PC-9 (cell line): Measurements from ENCODE around the gene VPS13D. TPM values are rescaled to one million over a fixed set of nuclear protein-coding genes. Genes with fewer than 3 reads are reported as not detected.

ENCODE experiments used
- BruUV-seq: library from RNA; stranded (reverse); fragments of 400-500 nt; replicated peaks from 2 replicates; lab custom pipeline; 2021; lab: Mats Ljungman, UMichigan
- CTCF ChIA-PET: fragments of 300-600 bp; sonication (Branson Sonifier 250); formaldehyde crosslinking; loops from one replicate; lab custom pipeline; 2022; ENCODE audit warnings: antibody characterized with exemption; lab: Charles Lee
- POLR2A ChIA-PET: fragments of 300-600 bp; sonication (Branson Sonifier 250); formaldehyde crosslinking; loops from one replicate; lab custom pipeline; 2022; ENCODE audit warnings: antibody characterized with exemption; ENCODE audit not compliant: unreplicated experiment; lab: Charles Lee
- DNase-seq, 2 experiments: peaks; one replicate each; pipeline versions ENCODE4 v3.0.0 to v3.0.0-alpha.2; 2015 to 2022; ENCODE audit warnings: mixed read lengths in 1 of 2
- H2AFZ ChIP-seq: fragments of 200-600 bp; sonication (generic); 2 replicates; pipeline ENCODE4 v1.8.1; 2017; ENCODE audit warnings: antibody characterized with exemption
- H3F3A ChIP-seq: fragments of 200-600 bp; sonication (generic); 2 replicates; pipeline ENCODE4 v1.8.1; 2017; ENCODE audit warnings: antibody characterized with exemption, mild to moderate bottlenecking, low read depth; ENCODE audit not compliant: insufficient read depth
- H3K27ac ChIP-seq: fragments of 200-600 bp; sonication (generic); 2 replicates; pipeline ENCODE4 v1.6.1; 2016; ENCODE audit warnings: mixed run types
- H3K27me3 ChIP-seq: fragments of 200-600 bp; sonication (generic); 2 replicates; pipeline ENCODE4 v1.6.1; 2016; ENCODE audit warnings: low read depth, mixed run types; ENCODE audit not compliant: insufficient read depth
- H3K36me3 ChIP-seq: fragments of 200-600 bp; sonication (generic); 2 replicates; pipeline ENCODE4 v1.6.1; 2016; ENCODE audit warnings: low read depth, mixed run types
- H3K4me1 ChIP-seq: fragments of 200-600 bp; sonication (generic); replicated peaks from 2 replicates; pipeline ENCODE4 v1.6.1; 2016; ENCODE audit warnings: mixed run types; ENCODE audit not compliant: insufficient read depth
- H3K4me2 ChIP-seq: fragments of 200-600 bp; sonication (generic); 2 replicates; pipeline ENCODE4 v1.6.1; 2017; ENCODE audit warnings: mixed run types
- H3K4me3 ChIP-seq: fragments of 200-600 bp; sonication (generic); 2 replicates; pipeline ENCODE4 v1.6.1; 2016; ENCODE audit warnings: mixed run types
- H3K79me2 ChIP-seq: fragments of 200-600 bp; sonication (generic); 2 replicates; pipeline ENCODE4 v1.6.1; 2017; ENCODE audit warnings: low read depth, mixed run types
- H3K9me2 ChIP-seq: fragments of 200-600 bp; sonication (generic); 2 replicates; pipeline ENCODE4 v1.8.1; 2017; ENCODE audit warnings: mild to moderate bottlenecking; ENCODE audit not compliant: insufficient read depth
- H3K9me3 ChIP-seq: fragments of 200-600 bp; sonication (generic); 2 replicates; pipeline ENCODE4 v1.8.1; 2016; ENCODE audit warnings: low read depth; ENCODE audit not compliant: insufficient read depth
- H4K20me1 ChIP-seq: fragments of 200-600 bp; sonication (generic); 2 replicates; pipeline ENCODE4 v1.8.1; 2017; ENCODE audit not compliant: insufficient read depth
- CTCF ChIP-seq: fragments of 200-600 bp; sonication (generic); conservative IDR thresholded peaks from 2 replicates; pipeline ENCODE4 v1.6.1; 2017; ENCODE audit warnings: mixed run types, antibody characterized with exemption, mild to moderate bottlenecking, moderate library complexity
- EZH2 ChIP-seq: fragments of 200-600 bp; sonication (generic); IDR thresholded peaks from 2 replicates; pipeline ENCODE4 v1.8.0; 2017; ENCODE audit warnings: antibody characterized with exemption, low read depth
- intact Hi-C: fragments of 100-400 bp; cut with micrococcal nuclease; formaldehyde crosslinking; loops from one replicate; pipeline ENCODE4 v1.10.0; 2022; ENCODE audit not compliant: unreplicated experiment
- total RNA-seq: library from RNA; stranded (reverse); gene quantifications from 2 replicates; pipeline ENCODE4 v1.2.3, GENCODE V29; 2021

VPS13D gene
- total RNA-seq, 1 experiment from 2014 or later: 36.2 TPM

- H3K4me3 ChIP-seq: no peak overlapping the region
- H3K27ac ChIP-seq: no peak overlapping the region
- H3K27me3 ChIP-seq: no peaks in the 10 kb centered on the region
- no peak overlapping the region for H3K4me2 ChIP-seq
- H3K9me2 ChIP-seq: no peaks in the 10 kb centered on the region
- no TSS peak for BruUV-seq
- H3K36me3 ChIP-seq: no peaks in the 10 kb centered on the region
- ChIA-PET POLR2A (interaction anchor here (0.6 to 0.7 kb wide), 2 partner anchors 168 to 513 kb away, joined by 3 to 5 read pairs; no protein-coding TSS in a partner anchor), CTCF (no interaction called here)
- H3K79me2 ChIP-seq: no peaks in the 10 kb centered on the region
- intact Hi-C loops: no loop called here
- TF ChIP-seq EZH2 (no peak), CTCF (no peak)
- no peaks in the 10 kb centered on the region for H3K9me3 ChIP-seq
- no peak overlapping the region for H2AFZ ChIP-seq
- no peaks in the 10 kb centered on the region for H4K20me1 ChIP-seq
- no peak for DNase-seq
- peaks cover 10% of the 10 kb centered on the region; the same call in 1 of the 2 replicates for H3F3A ChIP-seq
- H3K4me1 ChIP-seq: peaks cover 36% of the 10 kb centered on the region
These were observed 221.1 kb downstream of the VPS13D start for GRCh38 chr1:12450756-12451559.

DNA sequence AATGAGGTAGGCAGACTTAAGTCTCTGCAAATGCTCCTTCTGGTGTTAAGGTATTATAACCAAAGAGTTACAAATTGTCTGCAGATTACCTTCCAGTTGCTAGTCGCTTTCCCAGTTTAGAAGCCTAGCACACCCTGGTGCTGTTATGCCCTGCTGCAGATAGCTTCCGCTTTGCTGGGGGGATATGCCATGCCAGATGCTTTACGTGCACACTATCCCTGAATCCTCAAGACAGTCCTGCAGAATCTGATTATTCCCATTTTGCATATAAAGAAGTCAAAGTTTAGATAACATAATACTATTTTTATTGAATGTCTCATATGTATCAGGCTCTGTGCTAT, 221.7 kb downstream of the VPS13D start:
- Histone ChIP-seq H3K79me2 (no peaks in the 10 kb centered on the region), H3K9me3 (no peaks in the 10 kb centered on the region), H3K36me3 (no peaks in the 10 kb centered on the region), H3K4me2 (no peak overlapping the region), H3K4me3 (no peak overlapping the region), H3K27ac (no peak overlapping the region), H4K20me1 (no peaks in the 10 kb centered on the region), H3K9me2 (no peaks in the 10 kb centered on the region), H3K27me3 (no peaks in the 10 kb centered on the region), H3F3A (peaks cover 10% of the 10 kb centered on the region; the same call in 1 of the 2 replicates), H2AFZ (no peak overlapping the region), H3K4me1 (peaks cover 41% of the 10 kb centered on the region)
- CTCF ChIA-PET: no interaction called here
- no peak for TF ChIP-seq EZH2
- TF ChIP-seq CTCF: no peak
- intact Hi-C loops: no loop called here
- POLR2A ChIA-PET: no interaction called here
- no TSS peak for BruUV-seq
- DNase-seq: no peak

DNA sequence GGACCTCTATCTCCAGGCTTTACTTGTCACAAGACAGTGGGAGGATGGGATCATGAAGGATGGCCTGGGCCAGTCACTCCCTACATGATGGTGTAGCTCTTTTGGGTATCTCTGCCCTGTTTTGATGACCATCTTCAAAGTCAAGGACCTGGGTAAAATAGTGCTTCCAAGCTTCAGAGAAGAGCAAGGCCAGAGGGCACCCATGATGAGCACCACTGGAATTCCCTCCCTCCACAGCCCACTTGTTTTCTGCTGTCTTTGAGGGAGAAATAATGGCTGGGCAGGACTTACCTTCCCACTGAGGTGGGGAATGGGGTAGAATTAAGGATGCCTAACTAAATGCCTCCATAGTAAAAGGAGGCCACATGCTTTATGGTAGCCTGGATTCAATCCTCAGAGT, 222.4 kb downstream of the VPS13D start:
- Histone ChIP-seq H3K4me2 (no peak overlapping the region), H3K27me3 (no peaks in the 10 kb centered on the region), H4K20me1 (no peaks in the 10 kb centered on the region), H2AFZ (no peak overlapping the region), H3K9me3 (no peaks in the 10 kb centered on the region), H3K4me1 (peaks cover 48% of the 10 kb centered on the region), H3K79me2 (no peaks in the 10 kb centered on the region), H3K4me3 (no peak overlapping the region), H3F3A (peaks cover 12% of the 10 kb centered on the region; the same call in 1 of the 2 replicates), H3K36me3 (no peaks in the 10 kb centered on the region), H3K27ac (no peak overlapping the region), H3K9me2 (no peaks in the 10 kb centered on the region)
- BruUV-seq: no TSS peak
- TF ChIP-seq EZH2 (no peak), CTCF (no peak)
- intact Hi-C loops: no loop called here
- no peak for DNase-seq
- CTCF ChIA-PET: no interaction called here
- POLR2A ChIA-PET: no interaction called here
